PC-9 (cell line): ENCODE measurements around the gene TNFAIP3. TPM values are rescaled to one million over a fixed set of nuclear protein-coding genes. Genes with fewer than 3 reads are reported as not detected.

Experiments used
- BruUV-seq: library from RNA; stranded (reverse); fragments of 400-500 nt; replicated peaks from 2 replicates; lab custom pipeline; 2021; lab: Mats Ljungman, UMichigan
- CTCF ChIA-PET: fragments of 300-600 bp; sonication (Branson Sonifier 250); formaldehyde crosslinking; loops from one replicate; lab custom pipeline; 2022; ENCODE audit warnings: antibody characterized with exemption; lab: Charles Lee
- POLR2A ChIA-PET: fragments of 300-600 bp; sonication (Branson Sonifier 250); formaldehyde crosslinking; loops from one replicate; lab custom pipeline; 2022; ENCODE audit warnings: antibody characterized with exemption; ENCODE audit not compliant: unreplicated experiment; lab: Charles Lee
- DNase-seq, 2 experiments: peaks; one replicate each; pipeline versions ENCODE4 v3.0.0 to v3.0.0-alpha.2; 2015 to 2022; ENCODE audit warnings: mixed read lengths in 1 of 2
- H2AFZ ChIP-seq: fragments of 200-600 bp; sonication (generic); 2 replicates; pipeline ENCODE4 v1.8.1; 2017; ENCODE audit warnings: antibody characterized with exemption
- H3F3A ChIP-seq: fragments of 200-600 bp; sonication (generic); 2 replicates; pipeline ENCODE4 v1.8.1; 2017; ENCODE audit warnings: antibody characterized with exemption, mild to moderate bottlenecking, low read depth; ENCODE audit not compliant: insufficient read depth
- H3K27ac ChIP-seq: fragments of 200-600 bp; sonication (generic); 2 replicates; pipeline ENCODE4 v1.6.1; 2016; ENCODE audit warnings: mixed run types
- H3K27me3 ChIP-seq: fragments of 200-600 bp; sonication (generic); 2 replicates; pipeline ENCODE4 v1.6.1; 2016; ENCODE audit warnings: low read depth, mixed run types; ENCODE audit not compliant: insufficient read depth
- H3K36me3 ChIP-seq: fragments of 200-600 bp; sonication (generic); 2 replicates; pipeline ENCODE4 v1.6.1; 2016; ENCODE audit warnings: low read depth, mixed run types
- H3K4me1 ChIP-seq: fragments of 200-600 bp; sonication (generic); replicated peaks from 2 replicates; pipeline ENCODE4 v1.6.1; 2016; ENCODE audit warnings: mixed run types; ENCODE audit not compliant: insufficient read depth
- H3K4me2 ChIP-seq: fragments of 200-600 bp; sonication (generic); 2 replicates; pipeline ENCODE4 v1.6.1; 2017; ENCODE audit warnings: mixed run types
- H3K4me3 ChIP-seq: fragments of 200-600 bp; sonication (generic); 2 replicates; pipeline ENCODE4 v1.6.1; 2016; ENCODE audit warnings: mixed run types
- H3K79me2 ChIP-seq: fragments of 200-600 bp; sonication (generic); 2 replicates; pipeline ENCODE4 v1.6.1; 2017; ENCODE audit warnings: low read depth, mixed run types
- H3K9me2 ChIP-seq: fragments of 200-600 bp; sonication (generic); 2 replicates; pipeline ENCODE4 v1.8.1; 2017; ENCODE audit warnings: mild to moderate bottlenecking; ENCODE audit not compliant: insufficient read depth
- H3K9me3 ChIP-seq: fragments of 200-600 bp; sonication (generic); 2 replicates; pipeline ENCODE4 v1.8.1; 2016; ENCODE audit warnings: low read depth; ENCODE audit not compliant: insufficient read depth
- H4K20me1 ChIP-seq: fragments of 200-600 bp; sonication (generic); 2 replicates; pipeline ENCODE4 v1.8.1; 2017; ENCODE audit not compliant: insufficient read depth
- EZH2 ChIP-seq: fragments of 200-600 bp; sonication (generic); IDR thresholded peaks from 2 replicates; pipeline ENCODE4 v1.8.0; 2017; ENCODE audit warnings: antibody characterized with exemption, low read depth
- intact Hi-C: fragments of 100-400 bp; cut with micrococcal nuclease; formaldehyde crosslinking; loops from one replicate; pipeline ENCODE4 v1.10.0; 2022; ENCODE audit not compliant: unreplicated experiment
- total RNA-seq: library from RNA; stranded (reverse); gene quantifications from 2 replicates; pipeline ENCODE4 v1.2.3, GENCODE V29; 2021
- TF ChIP-seq, protein P1 (sequence below): fragments of 200-600 bp; sonication (generic); conservative IDR thresholded peaks from 2 replicates; pipeline ENCODE4 v1.6.1; 2017; ENCODE audit warnings: mixed run types, antibody characterized with exemption, mild to moderate bottlenecking, moderate library complexity

TNFAIP3 gene
- total RNA-seq, 1 experiment from 2014 or later = 7.8 TPM

DNA sequence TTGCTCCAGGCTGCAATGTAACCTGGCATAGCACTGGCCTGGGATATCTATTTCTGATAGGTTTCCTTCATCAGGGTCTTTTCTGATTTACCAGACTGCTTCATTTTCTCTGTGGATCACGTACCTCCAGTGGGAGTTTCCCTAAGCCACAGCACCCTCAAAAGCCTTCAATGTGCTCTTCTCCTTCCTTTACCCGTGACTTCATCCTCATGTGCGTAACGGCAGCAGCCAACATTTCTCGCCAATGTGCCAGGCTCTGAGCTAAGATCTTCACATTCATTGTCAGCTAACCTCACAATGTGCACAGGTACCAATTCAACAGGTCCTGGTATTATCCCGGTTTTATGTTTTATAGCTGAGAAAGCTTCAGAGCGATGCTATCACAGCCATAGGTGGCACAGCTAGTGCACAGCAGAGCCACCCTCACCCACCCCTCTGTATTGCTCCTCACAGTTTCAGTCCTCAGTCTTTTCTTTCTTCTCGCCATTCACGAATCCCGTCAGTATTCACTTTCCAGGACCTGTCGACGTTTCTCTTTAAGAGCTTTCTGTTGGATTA is 58.2 kb downstream of the TNFAIP3 start:
- H3K4me3 ChIP-seq = no peak overlapping the region
- no peaks in the 10 kb centered on the region; the same call in 1 of the 2 replicates for H3K9me2 ChIP-seq
- H3K4me2 ChIP-seq = no peak overlapping the region
- no peak for TF ChIP-seq EZH2
- TF ChIP-seq, protein P1, sequence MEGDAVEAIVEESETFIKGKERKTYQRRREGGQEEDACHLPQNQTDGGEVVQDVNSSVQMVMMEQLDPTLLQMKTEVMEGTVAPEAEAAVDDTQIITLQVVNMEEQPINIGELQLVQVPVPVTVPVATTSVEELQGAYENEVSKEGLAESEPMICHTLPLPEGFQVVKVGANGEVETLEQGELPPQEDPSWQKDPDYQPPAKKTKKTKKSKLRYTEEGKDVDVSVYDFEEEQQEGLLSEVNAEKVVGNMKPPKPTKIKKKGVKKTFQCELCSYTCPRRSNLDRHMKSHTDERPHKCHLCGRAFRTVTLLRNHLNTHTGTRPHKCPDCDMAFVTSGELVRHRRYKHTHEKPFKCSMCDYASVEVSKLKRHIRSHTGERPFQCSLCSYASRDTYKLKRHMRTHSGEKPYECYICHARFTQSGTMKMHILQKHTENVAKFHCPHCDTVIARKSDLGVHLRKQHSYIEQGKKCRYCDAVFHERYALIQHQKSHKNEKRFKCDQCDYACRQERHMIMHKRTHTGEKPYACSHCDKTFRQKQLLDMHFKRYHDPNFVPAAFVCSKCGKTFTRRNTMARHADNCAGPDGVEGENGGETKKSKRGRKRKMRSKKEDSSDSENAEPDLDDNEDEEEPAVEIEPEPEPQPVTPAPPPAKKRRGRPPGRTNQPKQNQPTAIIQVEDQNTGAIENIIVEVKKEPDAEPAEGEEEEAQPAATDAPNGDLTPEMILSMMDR = no peak
- no peaks in the 10 kb centered on the region for H3K79me2 ChIP-seq
- ChIA-PET POLR2A (no interaction called here), CTCF (no interaction called here)
- peaks cover 24% of the 10 kb centered on the region; the same call in 1 of the 2 replicates for H3F3A ChIP-seq
- H3K27me3 ChIP-seq = no peaks in the 10 kb centered on the region
- BruUV-seq = no TSS peak
- intact Hi-C loops = no loop called here
- H3K27ac ChIP-seq = no peak overlapping the region
- H3K4me1 ChIP-seq = peaks cover 45% of the 10 kb centered on the region
- no peaks in the 10 kb centered on the region for H3K36me3 ChIP-seq
- H3K9me3 ChIP-seq = no peaks in the 10 kb centered on the region
- no peaks in the 10 kb centered on the region for H4K20me1 ChIP-seq
- no peak for DNase-seq
- H2AFZ ChIP-seq = peak overlapping the region; percentile 31; the same call in 1 of the 2 replicates

DNA sequence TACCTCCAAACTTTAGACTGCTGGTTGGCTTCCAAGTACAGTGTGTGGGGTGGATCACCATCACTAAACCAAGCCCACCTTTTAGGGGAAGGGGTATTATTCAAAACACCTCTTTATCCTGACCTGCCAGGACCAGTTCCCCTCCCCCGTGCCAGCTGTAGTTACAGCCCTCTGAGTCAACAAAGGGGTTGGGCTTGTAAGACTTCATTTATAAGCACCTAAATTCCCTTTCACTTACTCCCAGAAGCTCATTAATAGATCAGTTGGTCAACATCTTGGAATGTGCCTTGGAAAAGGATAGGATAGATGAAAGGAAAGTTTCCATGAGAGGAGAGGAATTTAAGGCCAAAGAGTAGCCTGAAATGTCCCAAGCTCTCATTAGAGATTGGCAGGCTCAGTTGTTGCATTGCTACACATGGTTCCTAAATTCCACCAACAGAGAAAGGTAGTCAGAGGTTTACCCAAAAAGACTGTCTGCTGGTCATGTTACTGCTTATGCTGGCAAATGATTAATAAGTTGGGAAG is 59.2 kb downstream of the TNFAIP3 start:
- H3K4me3 ChIP-seq = no peak overlapping the region
- CTCF ChIA-PET = interaction anchor here (0.5 to 0.6 kb wide), 2 partner anchors 60 to 102 kb away, joined by 8 to 10 read pairs; no protein-coding TSS in a partner anchor
- H3K27ac ChIP-seq = peak overlapping the region; percentile 61

DNA sequence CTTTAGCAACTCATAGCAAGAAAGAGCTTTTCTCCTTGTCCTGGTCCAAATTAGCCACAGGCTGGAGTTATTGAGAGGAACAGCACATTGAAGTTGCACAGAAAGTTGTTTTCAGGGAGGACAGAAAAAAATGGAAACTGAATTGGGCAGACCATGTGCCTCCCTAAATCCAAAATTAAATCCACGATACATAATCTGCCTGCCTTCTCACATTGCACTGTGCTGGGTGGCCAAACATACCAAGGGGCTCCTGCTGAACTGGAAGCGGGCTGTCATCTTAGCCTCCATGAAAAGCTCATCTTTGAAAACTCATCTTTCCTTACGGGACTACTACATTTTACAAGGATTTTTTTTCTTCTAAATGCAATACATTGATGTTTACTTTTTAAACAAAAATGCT is 59.9 kb downstream of the TNFAIP3 start:
- intact Hi-C loops = no loop called here
- no peaks in the 10 kb centered on the region for H4K20me1 ChIP-seq
- no peak for TF ChIP-seq EZH2
- H3K27me3 ChIP-seq = no peaks in the 10 kb centered on the region
- H3K4me1 ChIP-seq = peaks cover 45% of the 10 kb centered on the region
- H3K4me3 ChIP-seq = no peak overlapping the region
- H3K79me2 ChIP-seq = no peaks in the 10 kb centered on the region
- no TSS peak for BruUV-seq
- CTCF ChIA-PET = no interaction called here
- H3K36me3 ChIP-seq = no peaks in the 10 kb centered on the region
- POLR2A ChIA-PET = interaction anchor here (0.5 kb wide), 1 partner anchor 78 kb away, joined by 5 read pairs; no protein-coding TSS in a partner anchor
- no peaks in the 10 kb centered on the region; the same call in 1 of the 2 replicates for H3K9me2 ChIP-seq
- peak overlapping the region; percentile 61 for H3K27ac ChIP-seq
- H3K4me2 ChIP-seq = peak overlapping the region; percentile 58
- H3K9me3 ChIP-seq = no peaks in the 10 kb centered on the region
- 0 out of 2 replicates have a peak overlapping the region, but pooled peaks have one; percentile 31 for H2AFZ ChIP-seq
- DNase-seq = no peak
- H3F3A ChIP-seq = peaks cover 24% of the 10 kb centered on the region; the same call in 1 of the 2 replicates

More for the DNA sequence above, 59.2 kb downstream of the TNFAIP3 start:
- no TSS peak for BruUV-seq
- peak; percentile 20 to 98 for DNase-seq
- Histone ChIP-seq H3F3A (peaks cover 24% of the 10 kb centered on the region; the same call in 1 of the 2 replicates), H4K20me1 (no peaks in the 10 kb centered on the region), H2AFZ (peak overlapping the region; percentile 31; the same call in 1 of the 2 replicates), H3K9me2 (no peaks in the 10 kb centered on the region; the same call in 1 of the 2 replicates), H3K36me3 (no peaks in the 10 kb centered on the region), H3K27me3 (no peaks in the 10 kb centered on the region), H3K9me3 (no peaks in the 10 kb centered on the region), H3K4me1 (peaks cover 45% of the 10 kb centered on the region), H3K79me2 (no peaks in the 10 kb centered on the region), H3K4me2 (peak overlapping the region; percentile 58)
- intact Hi-C loops = no loop called here
- POLR2A ChIA-PET = interaction anchor here (0.5 to 0.6 kb wide), 2 partner anchors 13 to 60 kb away, joined by 5 to 14 read pairs; no protein-coding TSS in a partner anchor
- TF ChIP-seq, protein P1 = no peak
